ENCODE measurements around the gene CD2AP.

CD2AP gene

GRCh38 chr6:47670851-47671250 is 193.3 kb downstream of the CD2AP start:
- DNase-seq (ENCODE audit: low read depth in 2 of 2) = no peak
- H3K4me3 ChIP-seq (replicated peaks in 1 of 2; ENCODE audit: low read depth in 2 of 2, low read length in 2 of 2) = no peak overlapping the region
- TF ChIP-seq CTCF (IDR thresholded peaks at IDR 0.05; ENCODE audit: low read depth, low read length) = no peak

- no peak for TF ChIP-seq CTCF (IDR thresholded peaks at IDR 0.05; ENCODE audit: low read depth, low read length)
- DNase-seq (ENCODE audit: low read depth in 2 of 2) = no peak
Measured at GRCh38 chr6:47671777-47672176, 194.2 kb downstream of the CD2AP start.

DNA sequence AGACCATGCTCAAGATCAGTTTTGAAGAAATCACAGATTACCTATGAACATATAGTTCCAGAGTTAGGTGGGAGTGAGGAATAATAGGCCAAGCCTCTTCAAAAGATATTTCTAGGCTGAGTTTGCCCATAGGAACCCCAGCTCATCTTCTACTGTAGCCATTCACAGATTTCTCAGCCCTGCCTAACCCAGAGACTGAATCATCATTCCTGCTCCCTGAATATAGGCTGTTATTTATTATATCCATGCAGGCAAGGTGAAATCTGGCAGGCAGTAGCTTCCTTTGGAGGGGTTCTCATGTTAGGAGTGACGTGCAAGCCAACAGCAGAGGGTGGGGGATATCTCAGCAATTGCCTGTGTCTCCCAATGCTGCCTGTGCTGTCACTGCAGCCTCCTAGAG is 195.2 kb downstream of the CD2AP start:
- TF ChIP-seq CTCF (IDR thresholded peaks at IDR 0.05; ENCODE audit: low read depth, low read length) = no peak

More at GRCh38 chr6:47671777-47672176, 194.2 kb downstream of the CD2AP start:
- no peak overlapping the region for H3K4me3 ChIP-seq (replicated peaks in 1 of 2; ENCODE audit: low read depth in 2 of 2, low read length in 2 of 2)

DNA sequence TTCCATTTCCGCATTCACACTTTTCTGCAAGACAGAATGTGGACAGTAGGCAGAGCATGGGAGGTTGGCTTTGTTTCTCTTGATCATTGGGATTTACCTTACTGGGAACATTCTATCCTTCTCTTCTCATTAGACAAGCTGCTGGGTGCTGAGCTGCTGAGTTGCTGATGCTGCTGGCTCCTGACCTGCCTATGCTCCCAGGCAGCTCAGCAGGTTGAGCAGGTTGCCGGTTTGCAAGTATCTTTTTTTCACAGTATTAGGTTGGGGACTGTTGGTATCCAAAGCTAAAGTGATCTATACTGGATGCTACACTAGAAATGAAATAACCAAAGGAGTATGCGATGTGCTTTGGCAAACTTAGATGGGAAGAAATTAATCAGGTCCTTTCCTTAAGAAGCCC is 197.1 kb downstream of the CD2AP start:
- TF ChIP-seq CTCF (IDR thresholded peaks at IDR 0.05; ENCODE audit: low read depth, low read length) = no peak
- no peak overlapping the region for H3K4me3 ChIP-seq (replicated peaks in 1 of 2; ENCODE audit: low read depth in 2 of 2, low read length in 2 of 2)
- DNase-seq (ENCODE audit: low read depth in 2 of 2) = no peak

More for the DNA sequence above, 195.2 kb downstream of the CD2AP start:
- H3K4me3 ChIP-seq (replicated peaks in 1 of 2; ENCODE audit: low read depth in 2 of 2, low read length in 2 of 2) = no peak overlapping the region
- no peak for DNase-seq (ENCODE audit: low read depth in 2 of 2)
